M059J (cell line): ENCODE data around the gene FAAP20. TPM values are rescaled to one million over a fixed set of nuclear protein-coding genes. Genes with fewer than 3 reads are reported as not detected.
A peak's percentile ranks its signal among the peaks of the same experiment; 100 is the strongest.

Experiments used
- DNase-seq: peaks from one replicate; pipeline ENCODE4 v3.0.0-alpha.2; 2012; ENCODE audit warnings: low read depth
- total RNA-seq: library from RNA; depleted of rRNA; stranded (reverse); fragments of >200 nt; shearing (Covaris generic); gene quantifications from 2 replicates; pipeline ENCODE4 v1.2.3, GENCODE V29; 2014

FAAP20 gene
- total RNA-seq, 1 experiment from 2014 or later, result 23.1 TPM

DNA sequence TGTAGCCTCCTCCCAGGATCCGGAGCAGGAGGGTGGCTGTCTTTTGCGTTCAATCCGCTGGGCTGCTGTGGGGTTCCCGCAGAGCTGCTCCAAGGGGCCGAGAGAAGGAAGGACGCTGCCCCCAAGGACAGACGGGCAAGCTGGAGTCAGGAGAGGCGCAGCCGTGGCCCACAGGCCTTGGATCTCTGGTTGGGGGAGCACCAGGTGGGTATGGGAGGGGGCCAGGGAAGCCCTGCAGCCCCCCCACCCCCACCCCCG, 17.6 kb upstream of the FAAP20 start:
- no peak for DNase-seq

DNA sequence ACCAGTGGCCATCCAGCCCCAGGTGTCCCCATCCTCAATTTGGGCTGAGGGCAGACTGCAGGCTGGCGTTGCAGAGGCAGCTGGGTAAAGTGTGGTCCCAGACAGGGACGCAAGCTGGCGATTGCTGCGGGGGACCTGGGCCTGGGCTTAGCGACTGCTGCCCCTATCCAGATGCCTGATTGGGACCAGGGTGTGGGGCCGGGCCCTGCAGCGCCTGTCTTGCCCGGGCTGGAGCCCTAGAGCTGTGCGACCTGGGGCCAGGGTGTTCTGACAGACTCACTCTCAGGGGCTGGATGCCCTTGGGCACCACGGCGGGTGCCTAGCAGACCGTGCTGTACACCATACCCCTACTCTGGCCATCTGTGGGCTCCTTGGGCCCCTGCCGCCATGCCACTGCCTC, 16.2 kb upstream of the FAAP20 start:
- no peak for DNase-seq

DNA sequence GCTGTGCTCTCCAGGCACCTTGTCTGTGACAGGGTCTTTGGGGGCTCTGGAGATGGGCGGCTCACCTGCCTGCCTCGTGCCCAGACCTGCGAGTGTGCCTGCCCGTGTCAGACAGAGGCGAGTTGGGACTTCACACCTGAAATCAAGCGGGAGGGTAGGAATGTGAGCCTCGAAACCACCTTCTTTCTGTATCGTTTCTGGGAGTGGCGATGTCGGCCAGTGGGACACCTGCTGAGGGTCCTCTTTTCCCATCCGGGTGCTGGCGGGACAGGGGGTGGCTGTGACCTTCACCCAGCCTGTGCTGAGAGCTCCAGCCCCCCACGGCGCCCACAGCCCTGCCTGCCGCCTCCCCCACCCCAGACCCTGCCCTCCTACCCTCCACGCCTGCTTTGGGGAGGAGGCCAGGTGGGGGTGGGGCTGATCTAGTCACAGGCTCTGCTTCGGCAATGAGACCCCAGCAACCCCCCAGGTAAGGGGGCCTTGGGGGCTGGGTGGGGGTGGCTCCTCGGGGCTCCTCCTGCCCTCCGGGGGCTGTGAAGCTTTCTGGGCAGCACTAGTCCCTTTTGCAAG, 15.6 kb upstream of the FAAP20 start:
- DNase-seq, result no peak

DNA sequence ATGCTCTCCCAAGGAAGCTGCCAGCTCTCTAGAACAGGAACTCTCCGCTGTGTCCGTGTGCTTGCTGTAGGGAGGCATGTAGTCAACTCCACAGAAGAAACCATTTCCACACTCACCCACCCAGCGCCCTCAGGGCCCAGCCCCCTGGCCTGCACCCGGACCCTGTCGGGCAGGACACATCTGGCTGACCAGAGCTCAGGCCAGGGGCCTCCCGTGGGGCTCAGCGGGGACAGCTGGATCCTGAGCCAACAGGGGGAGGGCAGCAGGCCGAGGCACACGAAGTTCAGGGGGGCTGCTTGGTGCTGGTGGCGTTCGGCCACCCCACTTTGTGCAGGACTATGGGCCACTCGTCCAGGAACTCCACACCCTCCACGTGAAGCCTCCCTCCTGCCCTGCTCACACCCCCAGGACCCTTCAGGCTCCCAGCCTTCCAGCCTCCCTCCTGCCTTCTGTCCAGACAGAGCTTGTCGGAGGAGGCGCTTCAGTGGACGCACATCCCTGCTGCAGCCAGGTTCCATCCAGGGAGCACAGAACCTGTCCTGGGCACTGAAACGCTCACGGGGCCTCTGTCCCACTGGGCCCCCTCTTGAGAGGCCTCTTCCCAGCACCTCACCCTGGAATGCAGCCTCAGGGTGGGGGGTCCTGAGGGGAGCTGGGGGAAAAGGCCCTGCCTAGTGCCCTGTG, 15.0 kb upstream of the FAAP20 start:
- DNase-seq, result no peak

DNA sequence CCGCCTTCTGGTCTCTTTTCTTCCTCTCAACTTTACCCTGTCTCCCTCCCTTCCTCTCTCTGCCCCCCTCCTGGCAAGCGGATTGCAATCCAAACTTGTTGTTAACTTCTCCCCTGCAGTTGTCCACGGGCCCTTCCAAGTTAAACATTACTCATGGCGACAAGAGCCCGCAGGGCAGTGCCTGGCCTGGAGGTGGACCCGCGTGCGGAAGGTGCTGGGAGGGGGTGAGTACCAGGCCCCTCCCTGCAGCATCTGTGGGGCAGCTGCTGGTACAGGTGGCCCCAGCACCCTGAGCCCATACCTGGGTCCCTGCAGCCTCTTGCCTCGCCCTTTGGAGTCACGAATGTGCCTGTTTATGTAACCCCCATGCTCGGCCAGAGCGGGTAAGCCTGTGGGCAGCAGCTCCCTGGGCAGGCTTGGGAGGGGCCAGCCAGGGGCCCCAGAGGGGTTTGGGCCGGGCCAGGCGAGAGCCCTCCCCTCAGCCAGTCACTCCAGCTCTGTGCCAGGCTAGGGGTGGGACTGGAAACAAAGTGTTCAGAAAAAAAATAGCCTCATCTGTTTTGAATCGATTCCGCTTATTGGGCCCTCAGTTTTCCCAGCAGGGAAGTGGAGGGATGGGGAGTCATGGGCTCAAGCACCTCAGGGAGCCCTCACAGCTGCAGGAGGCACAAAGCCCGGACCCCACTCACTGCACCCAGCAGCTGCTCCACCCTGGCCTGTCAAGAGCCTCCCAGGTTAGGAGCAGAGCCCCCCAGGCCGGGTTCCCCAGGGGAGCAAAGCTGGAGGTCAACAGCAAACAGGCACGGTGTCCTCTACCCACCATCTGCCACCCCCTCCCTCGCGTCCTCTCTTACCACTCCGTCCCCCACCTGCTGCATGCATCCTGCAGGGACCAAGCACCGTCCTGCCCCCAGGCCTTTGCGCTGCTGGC, 14.0 kb upstream of the FAAP20 start:
- DNase-seq, result peak; percentile 95

DNA sequence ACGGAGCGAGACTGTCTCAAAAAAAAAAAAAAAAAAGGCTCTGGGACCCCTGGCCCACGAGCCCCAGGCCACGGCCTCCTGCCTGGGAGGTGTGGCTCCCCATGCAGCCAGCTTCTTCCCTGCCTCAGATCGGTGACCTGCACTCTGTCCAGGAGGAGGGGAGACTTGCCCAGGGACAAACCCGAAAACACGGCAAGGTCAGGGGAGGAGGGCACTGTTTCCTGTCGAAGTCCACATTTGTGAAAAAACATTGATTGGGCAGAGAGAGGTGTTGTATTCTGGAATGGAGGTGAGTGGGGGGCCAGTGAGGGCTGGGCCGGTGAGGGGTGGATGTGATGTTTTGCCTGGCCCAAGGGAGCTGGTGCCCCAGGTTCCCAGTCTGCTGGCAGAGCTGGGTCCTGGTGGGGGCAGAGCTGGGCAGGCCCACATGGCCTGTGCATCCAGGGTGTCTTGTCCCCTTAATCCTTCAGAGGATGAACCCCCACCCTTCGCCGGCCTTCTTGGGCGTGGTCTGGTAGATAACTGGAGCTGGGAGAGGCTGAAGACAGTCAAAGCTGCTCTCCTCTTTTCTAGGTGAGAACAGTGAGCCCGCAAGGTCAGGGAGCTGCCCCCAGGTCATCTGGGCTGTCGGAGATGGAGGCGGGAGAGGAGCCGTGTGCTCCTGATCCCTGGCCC, 12.4 kb upstream of the FAAP20 start:
- no peak for DNase-seq

DNA sequence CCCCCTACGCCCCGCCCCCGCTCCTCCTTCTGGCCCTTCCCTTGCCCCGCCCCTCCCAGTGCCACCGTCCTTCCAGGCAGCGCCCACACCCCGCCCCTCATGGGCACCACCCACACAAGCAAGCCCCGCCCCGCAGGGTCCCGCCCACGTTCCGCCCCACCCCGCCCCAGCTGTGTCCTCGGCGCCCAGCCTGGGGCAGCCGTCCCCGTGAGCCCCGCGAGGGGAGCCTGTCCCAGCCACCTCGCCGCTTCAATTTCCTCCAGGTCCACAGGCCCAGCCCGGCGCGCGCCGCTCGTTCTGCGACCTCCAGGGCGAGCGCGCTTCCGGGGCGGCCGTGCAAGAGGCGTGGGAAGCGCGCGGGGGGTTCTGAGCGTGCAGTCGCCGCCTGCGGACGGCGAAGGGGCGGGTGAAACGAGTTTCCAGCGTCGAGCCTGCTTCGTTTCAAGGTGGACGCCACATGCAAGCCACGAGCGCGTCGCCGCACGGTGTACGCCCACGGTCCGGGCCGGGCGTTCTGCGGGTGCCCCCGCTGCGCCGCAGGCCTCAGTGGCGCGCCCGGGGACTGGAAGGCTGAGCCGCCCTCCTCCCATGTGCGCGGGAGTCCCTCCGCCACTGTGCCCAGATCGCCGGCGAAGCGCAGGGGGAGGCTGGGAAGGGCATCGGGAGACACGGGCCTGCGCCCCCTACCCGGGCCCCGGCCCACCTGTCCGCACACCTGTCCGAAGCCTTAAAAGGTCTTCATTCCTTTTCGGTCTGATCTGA, 10.8 kb upstream of the FAAP20 start:
- peak; percentile 58 for DNase-seq

DNA sequence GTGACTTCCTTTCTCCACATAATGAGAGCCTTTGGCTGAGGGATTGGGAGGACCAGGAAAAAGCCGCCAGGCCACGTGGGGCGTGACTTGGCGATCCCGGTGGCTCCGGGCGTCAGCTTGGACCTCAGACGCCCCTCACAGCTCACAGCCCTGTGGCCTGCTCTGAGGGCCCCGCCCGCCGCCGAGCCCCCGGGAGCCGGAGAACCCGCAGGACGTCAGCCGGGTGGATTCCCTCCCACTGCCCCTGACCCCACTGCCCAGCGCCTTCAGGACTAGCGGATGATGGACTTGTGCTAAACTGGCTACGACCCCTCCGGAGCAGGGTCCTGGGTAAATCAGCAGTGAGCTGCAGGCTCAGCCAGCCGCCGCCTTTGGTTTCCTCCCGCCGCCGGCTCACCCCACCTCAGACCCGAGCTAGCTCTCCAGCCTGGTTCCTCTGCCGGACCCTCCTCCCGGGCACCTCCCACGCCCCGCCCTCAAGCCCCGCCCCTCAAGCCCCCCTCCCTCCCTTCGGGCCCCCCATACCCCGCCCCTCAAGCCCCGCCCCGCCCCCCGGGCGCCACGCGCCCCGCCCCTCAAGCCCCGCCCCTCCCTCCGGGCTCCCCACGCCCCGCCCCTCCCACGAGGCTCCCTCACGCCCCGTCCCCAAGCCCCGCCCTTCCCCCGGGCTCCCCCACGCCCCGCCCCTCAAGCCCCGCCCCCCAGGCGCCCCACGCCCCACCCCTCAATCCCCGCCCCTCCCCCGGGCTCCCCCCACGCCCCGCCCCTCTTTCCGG, 10.0 kb upstream of the FAAP20 start:
- DNase-seq, result peak; percentile 27

DNA sequence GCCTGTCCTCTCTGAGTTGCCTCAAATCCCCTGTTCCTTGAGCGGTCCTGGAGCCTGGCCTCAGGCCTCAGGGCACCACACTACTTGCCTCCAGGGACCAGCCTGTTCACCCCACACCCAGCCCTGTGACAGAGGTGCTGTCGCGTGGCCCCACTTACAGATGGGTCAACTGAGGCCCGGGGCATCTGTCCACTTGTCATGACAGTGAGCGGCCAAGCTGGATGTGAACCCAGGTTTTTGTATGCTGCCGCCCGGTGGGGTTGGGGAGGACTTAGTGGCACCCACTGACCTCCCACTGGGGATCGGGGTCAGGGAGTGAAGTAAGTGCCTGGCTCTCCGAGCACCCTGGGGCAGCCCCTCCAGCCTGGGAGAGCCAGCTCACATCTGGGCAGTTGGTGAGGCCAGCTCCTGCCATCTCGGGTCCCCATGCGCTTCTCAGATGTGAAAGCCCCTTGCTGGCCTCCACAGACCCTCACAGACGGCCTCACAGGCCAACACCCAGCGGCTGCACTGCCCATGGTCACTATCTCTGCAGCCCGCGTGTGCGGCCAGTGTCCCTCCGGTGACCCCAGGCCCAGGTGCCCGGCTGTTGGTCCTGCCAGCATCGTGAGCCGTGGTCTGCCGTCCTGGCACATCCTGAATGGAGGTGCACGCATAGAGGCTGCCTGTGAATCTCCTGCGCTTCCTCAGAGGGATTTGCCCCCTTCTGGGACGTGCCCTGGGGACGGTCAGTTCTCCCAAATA, 9.3 kb upstream of the FAAP20 start:
- DNase-seq, result no peak

DNA sequence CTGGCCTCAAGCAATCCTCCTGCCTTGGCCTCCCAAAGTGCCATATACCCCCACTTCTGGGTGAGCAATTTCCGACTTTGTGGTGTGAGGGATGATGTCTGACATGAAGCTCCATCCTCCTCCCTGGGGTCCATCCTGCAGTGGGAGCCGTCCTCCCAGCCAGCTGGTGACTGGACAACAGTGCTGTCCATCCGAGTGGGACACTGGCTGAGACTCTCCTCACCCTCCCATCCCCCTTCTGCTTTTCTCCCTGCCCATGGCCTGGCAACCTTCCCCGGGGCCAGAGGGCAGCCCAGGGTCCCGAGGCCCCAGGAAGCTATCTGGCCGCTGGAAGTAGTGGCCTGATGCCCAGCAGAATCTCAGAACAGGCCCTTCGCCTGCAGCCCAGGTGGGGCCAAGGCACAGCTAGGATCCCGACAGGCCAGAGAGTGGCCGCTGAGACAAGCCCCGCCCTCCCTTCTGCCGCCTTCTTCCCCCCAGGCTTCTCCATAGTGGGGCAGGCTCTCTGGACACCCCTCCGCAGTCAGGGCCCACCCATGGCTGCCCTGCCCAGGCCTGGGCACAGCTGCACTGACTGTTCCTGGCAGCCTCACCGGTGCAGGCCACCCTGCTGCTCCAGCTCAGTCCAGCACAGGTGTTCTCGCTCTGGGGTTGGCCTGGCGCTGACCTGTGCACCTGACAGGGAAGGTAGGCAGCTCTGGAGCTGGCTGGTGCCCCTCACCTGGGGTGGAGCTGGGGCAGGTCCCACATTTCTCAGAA, 8.4 kb upstream of the FAAP20 start:
- DNase-seq, result no peak

DNA sequence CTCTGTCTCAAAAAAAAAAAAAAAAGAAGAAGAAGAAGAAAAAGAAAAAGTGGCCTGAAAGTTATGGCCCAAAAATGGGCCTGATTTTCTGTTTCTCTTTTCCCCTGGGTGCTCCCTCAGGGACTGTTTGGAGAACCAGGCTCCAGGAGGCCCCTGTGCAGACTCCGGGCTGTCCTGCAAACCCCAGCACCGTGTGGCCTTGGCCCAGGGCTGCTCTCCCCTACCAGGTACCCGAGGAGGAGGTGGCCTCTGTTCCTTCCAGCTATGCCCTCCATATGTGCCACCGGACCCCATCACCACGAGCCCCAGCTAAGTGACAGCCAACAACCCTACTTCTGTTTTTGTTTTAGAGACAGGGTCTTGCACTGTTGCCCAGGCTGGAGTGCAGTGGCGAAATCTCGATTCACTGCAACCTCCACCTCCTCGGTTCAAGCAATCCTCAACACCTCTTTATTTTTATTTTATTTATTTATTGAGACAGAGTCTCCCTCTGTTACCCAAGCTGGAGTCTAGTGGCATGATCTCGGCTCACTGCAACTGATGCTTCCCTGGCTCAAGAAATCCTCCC, 7.5 kb upstream of the FAAP20 start:
- no peak for DNase-seq

DNA sequence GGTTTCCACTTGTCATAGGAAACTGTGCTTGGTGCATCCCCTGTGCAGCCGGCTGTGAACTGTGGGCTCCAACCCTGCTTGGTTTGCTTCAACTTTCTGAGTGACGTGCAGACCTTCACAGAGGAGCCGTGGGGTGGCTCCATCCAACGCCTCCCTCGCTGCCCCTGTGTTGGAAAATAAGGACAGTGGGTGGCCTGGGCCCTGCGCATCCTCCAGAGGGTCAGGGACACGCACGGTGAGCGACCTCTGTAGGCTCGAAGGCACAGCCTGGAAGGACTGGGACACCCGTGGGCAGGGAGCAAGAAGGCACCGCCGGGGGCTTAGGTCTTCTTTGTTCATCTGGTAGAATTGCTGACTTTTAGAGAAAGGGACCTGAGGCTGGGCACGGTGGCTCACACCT, 6.5 kb upstream of the FAAP20 start:
- DNase-seq, result no peak

DNA sequence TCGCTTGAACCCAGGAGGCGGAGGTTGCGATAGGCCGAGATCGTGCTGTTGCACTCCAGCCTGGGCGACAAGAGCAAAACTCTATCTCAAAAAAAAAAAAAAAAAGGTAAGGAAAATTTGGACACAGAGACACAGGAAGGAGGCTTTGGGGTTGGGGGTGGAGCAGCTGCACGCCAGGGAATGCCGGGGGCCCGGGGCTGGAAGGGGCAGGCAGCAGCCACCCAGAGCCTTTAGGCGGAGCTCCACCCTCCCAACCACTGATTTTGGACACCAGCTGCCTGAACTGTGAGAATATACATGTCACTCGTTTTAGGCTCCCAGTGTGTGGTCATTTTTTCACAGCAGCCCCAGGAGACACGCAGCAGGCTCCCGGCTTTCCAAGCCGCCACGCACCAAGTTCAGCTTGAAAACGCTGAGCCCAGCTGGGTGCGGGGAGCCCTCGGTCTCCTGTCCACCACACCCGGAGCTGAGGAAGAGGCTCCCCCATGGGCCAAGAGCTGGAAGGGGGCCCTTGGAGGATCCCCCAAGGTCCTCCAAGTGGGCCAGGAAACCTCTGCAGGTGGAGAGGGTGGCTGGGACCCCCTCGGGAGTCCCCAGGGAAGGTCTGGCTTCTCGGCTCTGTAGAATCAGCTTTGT, 5.9 kb upstream of the FAAP20 start:
- no peak for DNase-seq

DNA sequence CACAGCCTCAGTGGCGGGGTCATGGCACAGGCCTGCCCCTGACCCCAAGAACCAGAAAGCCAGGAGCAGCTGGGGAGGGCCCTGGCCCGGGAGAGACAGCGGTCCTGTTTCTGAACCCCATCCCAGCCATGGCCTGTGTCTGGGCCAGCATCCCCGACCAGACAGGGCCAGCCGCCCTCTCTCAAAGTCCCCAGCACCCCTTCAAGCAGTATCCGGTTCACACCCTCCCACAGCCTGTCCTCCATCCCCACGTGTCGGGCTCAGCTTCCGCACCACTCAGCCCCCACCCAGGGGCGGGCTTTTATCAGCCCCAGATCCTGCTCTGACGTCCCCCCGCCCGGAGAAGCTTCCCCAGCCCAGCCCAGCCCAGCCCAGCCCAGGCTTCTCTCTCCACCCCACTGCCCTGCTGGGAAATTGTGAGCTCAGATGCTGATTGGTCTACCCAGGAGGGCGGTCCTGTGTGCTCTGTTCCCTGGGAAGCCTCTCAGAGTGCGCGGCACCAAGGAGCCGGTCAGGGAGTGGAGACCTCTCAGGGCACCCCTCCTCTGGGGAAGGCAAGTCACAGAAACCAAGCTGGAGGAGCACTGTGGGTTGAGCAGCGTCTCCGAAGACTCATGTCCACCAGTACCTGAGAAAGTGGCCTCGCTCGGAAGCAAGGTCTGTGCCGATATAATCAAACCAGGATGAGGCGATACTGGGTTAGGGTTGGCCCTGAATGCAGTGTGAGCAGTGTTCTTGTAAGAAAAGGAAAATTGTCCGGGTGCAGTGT, 4.7 kb upstream of the FAAP20 start:
- no peak for DNase-seq

DNA sequence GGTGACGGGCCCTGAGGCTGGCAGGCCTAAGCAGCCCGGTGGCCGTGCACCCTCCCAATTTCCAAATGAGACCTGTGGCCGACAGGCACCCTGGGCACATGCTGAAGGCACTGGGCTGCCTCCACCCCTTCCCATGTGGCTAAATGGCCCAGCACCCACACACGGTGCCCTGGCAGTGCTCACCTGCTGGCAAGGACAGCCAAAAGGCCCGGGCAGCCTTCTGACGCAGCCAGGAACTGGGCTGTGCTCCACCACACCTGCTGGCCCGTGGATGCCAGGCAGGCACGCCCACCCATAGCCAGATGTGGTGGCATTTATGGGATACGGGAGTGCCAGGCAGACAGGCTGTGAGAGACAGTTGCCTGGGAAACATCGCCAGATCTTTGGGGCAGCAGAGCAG, 4.0 kb upstream of the FAAP20 start:
- no peak for DNase-seq

DNA sequence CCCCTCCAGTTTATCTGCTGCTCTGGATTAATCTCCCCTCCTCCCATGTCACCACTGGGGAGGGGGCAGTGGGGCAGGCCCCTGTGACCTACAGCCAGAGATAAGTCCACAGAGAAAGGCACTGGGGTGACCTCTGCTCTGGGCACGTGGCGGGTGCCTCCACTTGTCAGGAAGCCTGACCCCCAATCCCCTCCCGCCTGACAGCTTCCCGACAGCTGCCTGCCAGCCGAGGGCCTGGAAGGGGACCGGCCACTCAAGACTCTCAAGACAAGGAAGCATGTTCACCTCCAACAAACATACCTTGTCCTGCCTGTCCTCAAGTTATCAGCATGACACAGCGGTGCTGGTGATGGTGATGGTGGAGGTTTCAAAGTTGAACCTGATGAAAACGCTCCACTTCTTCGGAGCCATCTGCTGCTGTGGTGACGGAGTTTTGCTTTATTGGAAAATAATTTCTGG, 3.2 kb upstream of the FAAP20 start:
- no peak for DNase-seq

DNA sequence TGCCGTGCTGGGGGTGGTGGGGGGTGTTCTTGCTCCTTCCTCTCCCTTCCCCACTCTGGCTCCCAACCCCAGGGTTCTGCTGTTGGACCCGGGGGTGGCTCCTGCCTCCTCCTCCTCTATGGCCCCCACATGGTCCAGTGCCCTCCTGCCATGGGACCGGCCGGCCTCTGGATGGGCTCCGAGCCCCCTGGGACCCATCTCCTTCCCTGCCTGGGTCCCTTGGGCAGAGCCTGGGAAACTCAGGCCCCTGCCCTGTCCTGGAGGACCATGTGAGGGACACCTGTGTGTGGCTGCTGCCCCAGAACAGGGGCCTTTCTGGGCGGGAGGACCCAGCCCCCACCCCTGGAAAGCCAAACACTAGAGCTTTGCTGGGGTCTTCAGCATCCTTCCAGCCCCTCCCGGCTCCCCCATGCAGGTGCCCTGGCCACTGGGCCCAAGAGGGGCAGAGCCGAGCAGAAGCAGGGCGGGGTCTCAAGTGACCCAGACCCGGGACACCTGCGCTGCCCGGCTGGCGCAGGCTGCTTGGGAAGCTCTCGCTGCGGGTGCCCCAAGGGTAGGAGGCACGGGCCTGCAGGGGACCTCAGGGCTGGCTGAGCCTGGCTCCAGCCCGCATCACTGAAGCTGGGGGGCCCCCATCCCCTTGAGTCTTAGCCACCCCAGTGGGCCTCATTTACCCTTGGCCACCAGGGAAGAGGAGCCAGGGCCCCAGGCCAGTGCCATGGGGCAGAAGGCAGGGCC, 2.5 kb upstream of the FAAP20 start:
- no peak for DNase-seq
